Erythroblast (primary cell): ENCODE measurements around the gene USP4.
"Not testable (repeated sequence)": the region's sequence is repeated elsewhere in the genome, so short reads cannot be mapped to it uniquely, and the experiment has no call there.

Source experiments
- DNase-seq, 2 experiments: peaks; one replicate each; lab custom pipeline; 2025; lab: John Stamatoyannopoulos, UW
- GATA1 ChIP-seq: IDR thresholded peaks from 2 replicates; pipeline ENCODE4 v1.6.1; 2011; ENCODE audit warnings: low read depth, mild to moderate bottlenecking, control low read depth, low read length, moderate library complexity
- POLR2A ChIP-seq: IDR thresholded peaks from 2 replicates; pipeline ENCODE4 v1.6.1; 2011; ENCODE audit warnings: mild to moderate bottlenecking, low read length

Gene USP4

GRCh38 chr3:49237344-49237743 is 102.5 kb downstream of the USP4 start:
- no peak for DNase-seq
- TF ChIP-seq POLR2A = no peak
- TF ChIP-seq GATA1 = no peak

- DNase-seq = no peak
- TF ChIP-seq GATA1 (no peak), POLR2A (no peak)
Observed at GRCh38 chr3:49236226-49236625, 103.6 kb downstream of the USP4 start.

- not testable (repeated sequence) for DNase-seq
Observed at GRCh38 chr3:49228817-49229216, 111.0 kb downstream of the USP4 start.
